AG10803 (cell line): Measurements from ENCODE around the gene PAPOLB.

ENCODE experiments used
- DNase-seq: peaks from one replicate; pipeline ENCODE4 v3.0.0; 2010; ENCODE audit warnings: low read depth
- H3K4me3 ChIP-seq: 2 replicates; pipeline ENCODE4 v1.5.1; 2011; ENCODE audit warnings: mild to moderate bottlenecking, low read length, control low read depth
- CTCF ChIP-seq: conservative IDR thresholded peaks from 2 replicates; pipeline ENCODE4 v1.5.1; 2011; ENCODE audit warnings: mild to moderate bottlenecking, low read length, control low read depth, inconsistent platforms

The PAPOLB gene

GRCh38 chr7:4866528-4867496, 5.0 kb upstream of the PAPOLB start:
- no peak overlapping the region for H3K4me3 ChIP-seq
- no peak for TF ChIP-seq CTCF
- DNase-seq = no peak

GRCh38 chr7:4862156-4862555, 326 bp upstream of the PAPOLB start:
- TF ChIP-seq CTCF = no peak
- H3K4me3 ChIP-seq = peak overlapping the region; percentile 15; the same call in 1 of the 2 replicates
- DNase-seq = no peak

GRCh38 chr7:4861227-4861626, 603 bp downstream of the PAPOLB start:
- DNase-seq = no peak
- H3K4me3 ChIP-seq = no peak overlapping the region; the same call in 1 of the 2 replicates
- no peak for TF ChIP-seq CTCF

- no peak for TF ChIP-seq CTCF
- no peak overlapping the region for H3K4me3 ChIP-seq
- DNase-seq = no peak
Observed at GRCh38 chr7:4857189-4857588, 4.6 kb downstream of the PAPOLB start.

- H3K4me3 ChIP-seq = no peak overlapping the region
- TF ChIP-seq CTCF = no peak
- no peak for DNase-seq
Observed at GRCh38 chr7:4856336-4857057, 5.3 kb downstream of the PAPOLB start.

- TF ChIP-seq CTCF = no peak
- no peak overlapping the region for H3K4me3 ChIP-seq
- peak; percentile 6 for DNase-seq
Observed at GRCh38 chr7:4854916-4855315, 6.9 kb downstream of the PAPOLB start.
